GM19463 (cell line): ENCODE measurements around the gene SAA4.
"Not testable (repeated sequence)": the region's sequence is repeated elsewhere in the genome, so short reads cannot be mapped to it uniquely, and the experiment has no call there.

Experiments used
- ATAC-seq: cut with Tn5 transposase; IDR thresholded peaks from one replicate; pipeline ENCODE4 v1.9.1; 2021; ENCODE audit warnings: mild to moderate bottlenecking, moderate library complexity; ENCODE audit not compliant: unreplicated experiment

Gene SAA4

DNA sequence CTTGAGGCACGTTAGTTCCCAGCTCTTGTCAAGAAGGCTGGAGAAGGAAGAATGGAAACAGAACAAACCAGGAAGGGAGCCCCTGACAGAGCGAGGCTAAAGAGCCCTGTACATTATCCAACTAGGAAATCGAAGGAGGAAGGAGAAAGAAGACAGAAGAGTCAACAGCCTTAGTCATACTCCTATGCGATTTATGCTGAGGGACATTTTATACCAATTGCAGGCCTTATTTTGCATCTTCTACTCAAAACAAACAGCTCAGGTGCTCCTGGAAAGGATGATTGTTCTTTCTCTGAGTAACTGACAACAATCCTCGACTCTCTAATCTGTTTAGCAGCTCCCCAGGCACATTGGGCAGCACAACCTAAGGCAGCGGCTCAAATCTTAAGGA is 10.6 kb upstream of the SAA4 start:
- ATAC-seq: peak; percentile 23

DNA sequence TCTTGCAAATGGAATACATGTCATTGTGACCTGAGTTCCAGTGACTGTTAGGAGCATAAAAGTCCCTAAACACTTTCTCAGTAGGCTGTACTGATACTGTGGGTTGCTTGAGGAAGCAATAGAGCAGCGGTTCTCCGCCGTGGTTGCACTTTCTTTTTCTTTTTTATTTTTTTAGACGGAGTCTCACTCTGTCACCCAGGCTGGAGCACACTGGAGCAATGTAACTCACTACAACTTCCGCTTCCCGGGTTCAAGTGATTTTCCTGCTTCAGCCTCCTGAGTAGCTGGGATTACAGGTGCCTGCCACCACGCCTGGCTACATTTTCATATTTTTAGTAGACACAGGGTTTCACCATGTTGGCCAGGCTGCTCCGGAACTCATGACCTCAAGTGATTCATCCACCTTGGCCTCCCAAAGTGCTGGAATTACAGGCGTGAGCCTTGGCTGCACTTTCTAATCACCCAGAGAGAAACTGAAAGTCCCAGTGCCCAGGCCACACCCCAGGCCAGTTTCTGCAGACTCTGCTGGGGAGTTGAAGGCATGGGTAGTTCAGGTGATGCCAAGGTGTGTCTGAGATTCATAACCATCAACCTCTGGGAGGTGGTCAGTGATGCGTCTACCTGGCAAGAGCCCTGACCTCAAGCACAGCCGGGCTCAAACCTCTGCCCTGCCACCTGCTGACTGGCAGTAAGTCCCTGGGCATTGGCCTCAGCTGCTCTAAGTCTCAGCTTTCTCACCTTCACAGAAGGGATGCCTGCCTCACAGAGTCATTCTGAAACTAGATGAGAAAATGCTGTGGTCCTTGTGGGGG is 10.0 kb upstream of the SAA4 start:
- ATAC-seq: peak; percentile 82

DNA sequence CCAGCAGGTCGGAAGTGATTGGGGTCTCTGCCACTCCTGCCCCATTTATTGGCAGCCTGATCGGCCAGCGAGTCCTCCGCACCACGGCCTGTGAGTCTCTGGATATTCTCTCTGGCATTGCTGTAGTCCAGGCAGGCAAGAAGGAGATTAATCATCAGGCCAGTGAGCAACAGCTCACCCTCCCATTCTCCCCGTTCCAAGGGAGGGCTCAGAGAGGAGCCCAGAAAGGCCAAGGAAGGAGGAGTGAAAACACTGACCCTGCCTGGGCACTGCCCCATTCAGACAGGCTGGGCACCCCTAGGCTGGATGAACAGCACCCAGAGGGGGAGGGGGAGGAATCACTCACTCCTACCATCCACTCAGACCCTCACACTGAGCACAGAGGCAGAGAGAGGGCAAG is 8.8 kb upstream of the SAA4 start:
- ATAC-seq: no peak

DNA sequence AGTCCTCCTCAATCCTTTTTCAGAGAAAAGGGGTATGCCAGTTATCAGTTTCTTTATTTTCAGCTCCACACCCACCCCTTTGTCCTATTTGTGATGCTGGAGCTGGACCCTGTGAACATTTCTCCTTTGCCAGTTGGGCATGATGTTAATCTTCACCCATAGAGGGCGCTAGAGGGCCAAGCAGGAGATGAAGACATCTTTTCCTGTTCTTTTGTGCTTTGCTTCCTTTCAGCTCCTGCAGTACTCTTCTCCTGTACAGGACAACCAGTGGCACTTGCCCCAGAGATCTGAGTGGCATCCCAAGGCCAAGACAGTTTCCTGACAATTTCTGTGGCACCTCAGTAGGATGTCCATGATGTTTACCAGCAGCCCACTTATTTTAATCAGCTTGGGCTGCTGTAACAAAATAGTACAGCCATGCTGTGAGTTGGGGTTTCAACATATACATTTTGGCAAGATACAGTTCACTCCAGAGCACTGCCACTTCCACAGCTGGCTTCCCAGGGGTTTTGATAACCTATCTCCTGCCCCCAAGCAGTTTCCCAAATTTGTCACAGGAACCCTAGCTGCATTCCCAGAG is 7.3 kb upstream of the SAA4 start:
- no peak for ATAC-seq

DNA sequence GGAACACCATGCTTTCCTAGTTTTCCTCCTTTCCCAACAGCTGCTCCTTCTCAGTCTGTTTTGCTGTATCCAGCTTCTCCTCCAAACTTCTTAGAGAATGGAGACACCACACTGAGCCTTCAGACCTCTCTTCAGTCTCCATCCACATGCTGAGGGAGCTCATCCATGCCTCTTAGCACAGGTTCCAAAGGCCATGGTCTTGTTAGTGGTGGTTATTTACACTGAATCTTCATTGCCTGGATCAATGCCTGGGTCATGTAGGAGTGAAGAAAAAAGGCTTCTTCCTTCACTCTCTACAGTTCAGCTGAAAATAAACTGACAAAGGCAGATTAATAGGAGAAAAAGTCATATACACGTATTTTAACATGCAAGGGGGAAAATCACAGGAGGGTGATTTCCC is 3.1 kb upstream of the SAA4 start:
- no peak for ATAC-seq

DNA sequence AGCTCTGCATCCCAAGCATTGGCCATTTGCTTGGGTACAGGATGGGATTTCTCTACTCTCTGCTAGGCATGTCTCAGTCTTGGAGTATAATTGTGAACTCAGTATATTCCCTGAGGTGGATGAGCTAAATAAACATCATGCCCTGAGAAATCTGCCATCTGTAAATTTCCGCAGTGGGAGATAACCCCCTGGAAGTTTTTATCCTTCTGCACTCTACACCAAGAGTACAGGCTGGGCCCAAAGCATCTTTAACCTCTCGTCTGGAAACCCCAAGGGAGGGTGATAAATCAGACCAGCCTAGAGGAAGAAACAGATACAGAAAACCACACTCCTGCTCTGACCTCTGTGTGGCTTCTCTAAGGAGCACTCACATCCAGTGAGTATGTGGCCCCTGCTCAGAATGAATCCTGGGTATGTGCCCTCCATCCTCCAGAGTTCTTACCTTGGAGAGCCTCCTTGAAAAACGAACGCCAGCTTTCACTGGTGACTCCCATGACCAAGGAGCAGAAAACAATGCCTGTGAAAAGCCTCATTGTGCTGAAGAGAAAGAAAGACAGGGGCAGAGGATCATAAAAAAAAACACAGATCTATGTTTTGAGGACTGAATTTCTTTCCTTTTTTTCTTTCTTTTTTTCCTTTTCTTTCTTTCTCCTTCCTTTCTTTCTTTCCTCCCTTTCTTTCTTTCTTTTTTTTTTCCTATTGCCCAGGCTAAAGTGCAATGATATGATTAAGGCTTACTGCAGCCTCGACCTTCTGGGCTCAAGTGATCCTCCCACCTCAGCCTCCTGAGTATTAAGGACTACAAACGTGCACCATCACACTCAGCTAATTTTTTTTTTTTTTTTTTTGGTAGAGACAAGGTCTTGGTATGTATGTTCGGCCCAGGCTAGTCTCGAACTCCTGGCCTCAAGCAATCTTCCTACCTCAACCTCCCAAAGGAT is 938 bp downstream of the SAA4 start:
- no peak for ATAC-seq

DNA sequence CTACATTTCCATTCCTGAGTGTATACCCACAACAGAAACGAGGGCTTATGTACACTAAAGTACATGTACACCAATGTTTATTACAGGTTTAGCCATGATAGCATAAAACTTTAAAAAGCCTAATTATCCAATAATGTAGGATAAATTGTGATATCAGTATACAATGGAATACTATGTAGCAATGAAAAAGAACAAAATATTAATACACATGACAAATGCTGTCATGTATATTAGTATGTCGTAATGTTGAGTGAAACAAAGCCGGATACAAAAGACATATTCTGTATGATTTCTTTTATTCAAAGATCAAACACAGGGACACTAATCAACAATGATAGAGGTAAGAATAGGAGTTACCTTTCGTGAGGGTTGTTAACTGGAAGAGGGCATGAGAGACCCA is 2.7 kb downstream of the SAA4 start:
- no peak for ATAC-seq

DNA sequence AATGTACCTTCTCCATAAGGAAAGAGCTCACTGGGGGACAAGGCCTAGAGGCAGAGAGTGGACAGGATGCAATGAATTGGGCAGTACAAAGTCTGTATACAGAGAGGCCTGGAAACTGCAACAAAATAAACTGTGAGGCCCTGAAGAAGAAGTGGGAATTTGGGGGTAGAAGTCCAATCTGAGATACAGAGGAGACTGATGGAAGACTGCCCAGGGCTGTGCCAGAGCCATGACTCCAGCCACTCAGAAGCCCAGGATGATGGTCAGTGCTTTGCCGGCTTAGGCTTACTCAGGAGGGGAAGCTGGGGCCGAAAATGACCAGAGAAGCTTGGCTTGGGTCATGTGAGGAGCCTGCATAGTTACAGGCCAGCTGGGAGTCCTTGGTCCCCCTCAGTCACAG is 5.7 kb downstream of the SAA4 start:
- ATAC-seq: no peak

DNA sequence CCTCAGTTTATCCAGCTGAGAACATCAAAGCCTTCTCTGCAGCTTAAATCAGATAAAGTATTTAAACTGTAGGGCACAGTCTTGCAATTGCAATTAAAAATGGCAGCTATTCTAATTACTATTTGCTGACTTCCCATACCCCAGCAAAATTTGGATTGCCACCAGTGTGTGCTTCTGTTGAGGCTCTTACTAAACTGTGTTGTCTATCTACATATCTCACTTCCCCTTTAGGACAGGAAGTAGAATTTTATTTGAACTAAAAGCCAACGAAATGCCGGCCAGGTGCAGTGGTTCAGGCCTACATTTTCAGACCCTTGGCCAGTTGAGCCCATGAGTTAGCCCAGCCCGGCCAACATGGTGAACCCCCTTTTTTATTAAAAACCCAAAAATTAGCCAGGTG is 7.1 kb downstream of the SAA4 start:
- peak; percentile 93 for ATAC-seq

DNA sequence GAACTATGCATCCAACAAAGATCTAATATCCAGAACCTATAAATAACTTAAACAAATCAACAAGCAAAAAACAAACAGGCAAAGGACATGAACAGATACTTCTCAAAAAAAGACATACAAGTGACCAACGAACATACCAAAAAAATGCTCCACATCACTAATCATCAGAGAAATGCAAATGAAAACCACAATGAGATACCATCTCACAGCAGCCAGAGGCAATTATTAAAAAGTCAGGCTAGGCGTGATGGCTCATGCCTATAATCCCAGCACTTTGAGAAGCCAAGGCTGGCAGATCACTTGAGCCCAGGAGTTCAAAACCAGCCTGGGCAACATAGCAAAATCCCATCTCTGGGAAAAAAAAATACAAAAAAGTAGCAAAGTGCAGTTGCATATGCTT is 10.7 kb downstream of the SAA4 start:
- ATAC-seq: peak; percentile 32

DNA sequence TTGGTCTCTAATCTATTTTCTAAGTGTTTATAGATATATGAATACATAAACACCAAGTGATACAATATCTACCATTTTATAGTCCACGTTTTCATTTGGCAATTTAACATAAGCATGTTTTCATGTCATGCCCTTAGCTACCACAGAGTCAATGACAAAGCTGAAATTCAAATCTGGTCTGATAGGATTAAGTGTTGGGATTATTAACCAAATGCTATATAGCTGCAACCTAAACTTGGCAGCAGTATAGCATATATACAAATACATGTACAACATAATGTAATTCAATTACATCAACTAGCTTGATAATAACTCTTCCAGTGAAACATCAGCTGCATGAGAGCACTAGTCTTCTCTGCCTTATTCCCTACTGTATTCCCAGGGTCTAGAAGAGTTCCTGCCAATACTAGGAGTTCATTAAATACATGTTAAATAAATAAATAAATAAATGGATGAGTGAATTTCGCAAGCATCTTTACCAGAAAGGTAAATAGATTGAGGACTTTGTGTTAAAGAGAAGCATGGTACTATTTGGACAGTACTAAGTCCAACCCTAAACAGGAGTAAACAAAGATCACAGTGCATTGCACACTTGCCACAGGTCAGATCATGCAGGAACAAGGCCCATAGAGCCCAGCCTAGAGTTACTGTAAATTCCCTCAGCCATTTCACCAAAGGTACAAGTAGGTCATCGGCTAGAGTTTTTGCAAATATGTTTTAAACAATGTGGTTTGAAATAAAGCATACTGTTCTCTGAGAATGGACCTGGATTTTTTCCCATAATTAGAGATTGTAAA is 12.8 kb downstream of the SAA4 start:
- no peak for ATAC-seq

DNA sequence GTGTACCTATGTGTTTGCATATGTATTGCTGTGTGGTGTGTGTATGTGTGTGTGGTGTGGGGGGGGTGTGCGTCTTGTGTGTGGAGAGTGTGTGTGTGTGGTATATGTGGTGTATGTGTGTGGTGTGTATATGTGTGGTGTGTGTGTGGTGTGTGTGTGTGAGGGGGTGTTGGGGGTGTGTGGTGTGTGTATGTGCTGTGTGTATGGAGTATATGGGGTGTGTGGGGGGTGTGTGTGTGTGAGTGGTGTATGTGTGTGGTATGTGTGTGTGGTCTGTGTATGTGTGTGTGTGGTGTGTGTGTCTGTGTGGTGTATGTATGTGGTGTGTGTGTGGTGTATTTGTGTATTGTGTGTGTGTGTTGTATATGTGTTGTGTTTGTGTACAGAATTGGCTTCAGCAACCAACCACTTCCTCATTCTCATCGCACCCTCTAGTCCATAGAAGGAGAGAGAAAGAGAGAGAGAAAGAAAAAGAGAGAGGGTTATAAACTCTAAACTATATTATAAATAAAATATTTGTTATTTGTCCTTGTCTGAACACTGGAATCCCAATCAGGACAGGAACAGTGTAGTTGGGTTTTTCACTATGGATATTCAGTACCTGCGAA is 13.7 kb downstream of the SAA4 start:
- no peak for ATAC-seq

DNA sequence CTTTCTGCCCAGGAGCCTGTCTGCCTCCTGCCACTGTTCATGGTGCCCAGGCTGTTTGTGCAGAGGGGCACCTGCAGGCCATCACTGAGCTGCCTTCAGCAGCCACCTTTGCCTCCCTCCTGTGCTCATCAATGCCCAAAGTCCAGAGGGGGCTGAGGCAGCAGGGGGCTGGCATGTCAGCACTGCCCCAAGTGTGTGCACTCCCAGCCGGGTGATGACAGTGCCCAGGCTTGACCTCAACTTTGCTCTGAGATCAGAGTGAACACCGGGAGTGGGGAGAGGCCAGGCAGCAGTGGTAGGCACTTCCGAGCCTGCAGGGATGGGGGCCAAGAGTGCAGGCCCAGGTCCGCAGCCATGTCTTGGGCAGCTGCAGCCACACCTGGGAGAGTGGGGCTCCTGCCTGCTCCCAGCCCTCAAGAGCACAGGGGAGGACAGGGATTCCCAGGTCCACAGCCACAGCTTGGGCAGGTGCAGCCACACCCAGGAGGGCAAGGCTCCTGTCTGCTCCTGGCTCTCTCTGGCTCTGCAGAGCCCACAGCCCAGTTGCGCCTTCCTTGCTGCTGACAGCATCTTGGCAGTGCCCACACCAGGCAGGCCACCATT is 15.2 kb downstream of the SAA4 start:
- no peak for ATAC-seq

DNA sequence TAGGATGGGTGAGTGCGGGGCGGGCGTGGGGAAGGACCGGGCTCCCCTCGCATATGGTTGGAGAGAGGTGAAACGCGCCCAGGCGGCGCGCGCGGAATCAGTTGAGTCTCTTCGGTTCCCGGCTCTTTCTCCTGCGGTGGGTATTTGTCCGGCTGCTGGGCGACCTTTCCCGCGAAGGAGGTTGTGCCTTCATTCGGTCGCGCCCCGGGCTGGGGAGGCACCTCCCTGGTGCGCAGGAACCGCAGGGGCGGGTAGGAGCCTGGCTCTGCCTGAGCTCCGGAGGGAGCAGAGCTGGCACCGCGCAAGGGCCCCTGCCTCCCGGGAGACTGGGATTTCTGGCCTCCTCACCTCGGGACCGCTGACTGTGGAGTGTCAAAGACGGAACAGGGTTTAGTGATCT is 27.5 kb downstream of the SAA4 start:
- no peak for ATAC-seq

DNA sequence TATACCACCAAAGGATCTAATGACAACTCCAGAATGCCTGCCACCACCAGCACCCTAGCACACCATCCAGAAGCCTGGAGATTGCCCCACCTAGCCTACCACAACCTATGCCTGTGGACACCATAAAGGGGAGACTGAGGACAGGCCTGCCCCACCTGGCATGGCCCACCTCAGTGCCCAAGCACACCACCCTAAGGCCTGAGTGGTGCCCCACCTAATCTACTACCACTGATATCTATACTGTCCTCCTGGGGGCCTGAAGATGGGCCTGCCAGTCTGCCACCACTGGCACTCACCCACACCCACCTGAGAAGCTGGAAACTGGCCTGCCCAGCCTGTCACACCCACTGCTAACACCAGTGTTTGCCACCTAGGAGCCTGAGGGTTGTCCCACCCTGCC is 31.8 kb downstream of the SAA4 start:
- no peak for ATAC-seq

DNA sequence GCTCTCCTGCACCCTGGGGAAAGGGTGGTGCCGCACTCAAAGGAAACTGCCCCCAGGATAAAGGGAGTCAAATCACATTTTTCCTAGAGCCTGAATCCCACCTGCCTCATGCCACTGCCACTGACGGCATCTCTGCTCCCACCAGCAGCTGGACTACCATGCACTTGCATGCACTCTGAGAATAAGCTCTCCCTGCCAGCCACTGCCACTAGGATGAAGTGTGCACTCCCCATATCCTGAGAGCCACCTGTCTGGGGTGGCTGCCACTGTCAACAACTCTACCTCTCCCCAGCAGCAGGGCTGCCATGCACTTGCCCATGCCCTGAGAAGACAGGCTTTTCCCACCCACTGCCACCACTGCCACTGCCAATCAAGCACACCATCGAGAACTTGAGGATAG is 32.4 kb downstream of the SAA4 start:
- ATAC-seq: no peak

DNA sequence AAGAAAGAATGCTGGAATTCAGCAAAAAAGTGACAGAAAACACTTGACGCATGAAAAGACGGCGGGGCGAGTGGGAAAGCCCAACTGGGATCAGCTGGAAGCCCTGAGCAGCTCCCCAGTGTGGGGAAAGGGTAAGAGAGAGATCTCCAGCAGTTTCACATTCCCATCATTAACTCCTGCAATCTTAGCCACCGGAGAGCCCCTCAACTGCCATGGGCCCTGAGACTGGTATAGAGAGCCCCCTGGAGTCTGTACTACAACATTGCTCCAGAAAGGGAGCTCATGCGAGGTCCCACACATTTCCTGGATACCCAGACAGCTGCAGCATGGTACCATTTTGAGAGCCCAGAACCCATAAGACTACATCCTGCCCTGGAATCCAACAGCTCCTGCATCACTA is 32.9 kb downstream of the SAA4 start:
- ATAC-seq: no peak

DNA sequence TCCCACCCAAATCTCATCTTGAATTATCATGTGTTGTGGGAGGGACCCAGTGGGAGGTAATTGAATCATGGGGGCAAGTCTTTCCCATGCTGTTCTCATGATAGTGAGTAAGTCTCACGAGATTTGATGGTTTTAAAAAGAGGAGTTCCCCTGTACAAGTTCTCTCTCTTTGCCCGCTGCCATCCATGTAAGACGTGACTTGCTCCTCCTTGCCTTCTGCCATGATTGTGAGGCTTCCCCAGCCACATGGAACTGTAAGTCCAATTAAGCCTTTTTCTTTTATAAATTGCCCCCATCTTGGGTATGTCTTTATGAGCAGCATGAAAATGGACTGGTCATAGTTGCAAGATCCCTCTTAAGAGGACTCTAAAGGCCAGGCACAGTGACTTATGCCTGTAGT is 38.9 kb downstream of the SAA4 start:
- not testable (repeated sequence) for ATAC-seq

DNA sequence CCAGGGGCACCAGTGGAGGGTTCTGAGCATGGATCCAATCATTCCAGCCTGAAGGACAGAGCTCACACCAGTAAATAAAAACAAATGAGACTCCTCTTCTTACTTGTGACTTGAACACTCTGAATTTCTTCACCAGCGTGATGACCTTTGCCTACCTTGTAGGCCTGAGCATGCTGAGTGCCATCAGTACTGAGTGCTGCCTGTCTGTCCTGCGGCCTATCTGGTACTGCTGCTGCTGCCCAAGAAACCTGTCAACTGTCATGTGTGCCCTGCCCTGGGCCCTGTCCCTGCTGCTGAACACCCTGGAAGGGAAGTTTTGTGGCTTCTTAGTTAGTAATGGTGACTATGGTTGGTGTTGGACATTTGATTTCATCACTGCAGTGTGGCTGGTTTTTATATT is 40.1 kb downstream of the SAA4 start:
- ATAC-seq: no peak

DNA sequence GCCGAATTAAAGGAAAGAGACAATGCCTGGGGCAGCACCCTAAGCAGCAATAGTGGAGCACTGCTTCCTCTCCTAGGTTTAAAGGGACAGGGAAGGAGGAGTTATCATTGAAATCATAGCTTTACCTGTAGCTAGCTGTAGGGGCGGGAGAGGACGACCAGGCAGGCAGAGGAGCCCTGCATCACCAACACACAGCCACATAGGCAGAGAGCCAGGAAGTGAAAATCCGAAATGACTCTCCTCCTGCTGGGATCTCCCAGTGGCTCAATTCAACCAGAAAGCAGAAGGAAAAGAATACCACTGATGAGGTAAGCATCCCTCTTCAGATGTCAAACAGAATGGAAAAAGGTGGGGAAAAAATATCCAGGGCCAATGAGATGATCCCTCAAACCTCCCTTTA is 43.6 kb downstream of the SAA4 start:
- no peak for ATAC-seq
